ENCODE results near the gene MRPL50.

The MRPL50 gene

DNA sequence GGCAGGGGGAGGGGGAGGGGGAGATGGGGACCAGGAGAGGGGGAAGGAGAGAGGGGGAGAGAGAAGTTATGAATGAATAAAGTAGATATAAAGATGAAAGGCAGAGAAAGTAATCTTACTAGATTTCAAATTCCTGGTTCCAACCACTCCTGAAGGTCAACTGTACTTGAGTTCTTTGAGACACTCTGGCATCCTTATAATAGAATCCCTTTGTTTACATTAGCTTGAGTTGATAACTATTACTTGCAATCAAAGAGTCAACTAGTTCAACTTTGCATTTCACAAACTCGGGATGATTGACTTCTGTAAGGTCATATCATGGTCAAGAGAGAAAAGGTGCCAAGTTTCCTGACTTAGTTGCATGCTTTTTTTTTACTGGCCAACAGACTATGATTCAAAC is 55.8 kb downstream of the MRPL50 start:
- no peaks in the 10 kb centered on the region for H3K27me3 ChIP-seq (replicated peaks; ENCODE audit: control insufficient read depth, insufficient read depth, low read length)
- TF ChIP-seq, protein P1, sequence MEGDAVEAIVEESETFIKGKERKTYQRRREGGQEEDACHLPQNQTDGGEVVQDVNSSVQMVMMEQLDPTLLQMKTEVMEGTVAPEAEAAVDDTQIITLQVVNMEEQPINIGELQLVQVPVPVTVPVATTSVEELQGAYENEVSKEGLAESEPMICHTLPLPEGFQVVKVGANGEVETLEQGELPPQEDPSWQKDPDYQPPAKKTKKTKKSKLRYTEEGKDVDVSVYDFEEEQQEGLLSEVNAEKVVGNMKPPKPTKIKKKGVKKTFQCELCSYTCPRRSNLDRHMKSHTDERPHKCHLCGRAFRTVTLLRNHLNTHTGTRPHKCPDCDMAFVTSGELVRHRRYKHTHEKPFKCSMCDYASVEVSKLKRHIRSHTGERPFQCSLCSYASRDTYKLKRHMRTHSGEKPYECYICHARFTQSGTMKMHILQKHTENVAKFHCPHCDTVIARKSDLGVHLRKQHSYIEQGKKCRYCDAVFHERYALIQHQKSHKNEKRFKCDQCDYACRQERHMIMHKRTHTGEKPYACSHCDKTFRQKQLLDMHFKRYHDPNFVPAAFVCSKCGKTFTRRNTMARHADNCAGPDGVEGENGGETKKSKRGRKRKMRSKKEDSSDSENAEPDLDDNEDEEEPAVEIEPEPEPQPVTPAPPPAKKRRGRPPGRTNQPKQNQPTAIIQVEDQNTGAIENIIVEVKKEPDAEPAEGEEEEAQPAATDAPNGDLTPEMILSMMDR (IDR thresholded peaks at IDR 0.05; ENCODE audit: insufficient read depth, low read length, poor library complexity, severe bottlenecking): no peak
- no peaks in the 10 kb centered on the region for H3K36me3 ChIP-seq (ENCODE audit: control insufficient read depth, insufficient read depth, low read length)
- H3K4me3 ChIP-seq (replicated peaks; ENCODE audit: low read depth, low read length): no peak overlapping the region
- DNase-seq (ENCODE audit: extremely low read depth, insufficient read length): no peak

DNA sequence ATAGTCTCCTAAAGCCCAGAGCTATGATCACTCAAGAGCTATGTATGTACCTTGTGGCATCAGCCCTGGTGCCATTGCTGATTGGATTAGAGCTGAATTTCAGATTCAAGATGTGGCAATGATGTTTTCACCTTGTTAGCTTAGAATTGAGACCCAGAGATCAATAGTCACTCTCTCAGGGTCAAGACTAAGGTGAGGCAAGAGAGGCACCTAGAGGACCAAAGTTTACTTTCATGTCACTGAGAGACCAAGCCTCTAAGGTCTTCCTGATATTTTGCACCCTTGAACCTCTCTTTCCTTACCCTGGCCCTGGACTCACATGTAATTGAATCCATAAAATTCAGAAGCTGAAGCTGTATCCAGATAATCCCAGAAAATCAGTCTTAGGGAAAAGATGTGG is 56.5 kb downstream of the MRPL50 start:
- TF ChIP-seq, protein P1 (IDR thresholded peaks at IDR 0.05; ENCODE audit: insufficient read depth, low read length, poor library complexity, severe bottlenecking): no peak
- DNase-seq (ENCODE audit: extremely low read depth, insufficient read length): no peak
- Histone ChIP-seq H3K4me3 (replicated peaks; ENCODE audit: low read depth, low read length) (no peak overlapping the region), H3K27me3 (replicated peaks; ENCODE audit: control insufficient read depth, insufficient read depth, low read length) (no peaks in the 10 kb centered on the region), H3K36me3 (ENCODE audit: control insufficient read depth, insufficient read depth, low read length) (no peaks in the 10 kb centered on the region)
